ENCODE data around the gene KRT1.

KRT1 gene

GRCh38 chr12:52659951-52660350 is 20.3 kb downstream of the KRT1 start:
- no peak for DNase-seq (ENCODE audit: low spot score)

- DNase-seq (ENCODE audit: low spot score) = no peak
These were observed 20.8 kb downstream of the KRT1 start for GRCh38 chr12:52659395-52659794.

GRCh38 chr12:52658196-52658595 is 22.0 kb downstream of the KRT1 start:
- no peak for DNase-seq (ENCODE audit: low spot score)

GRCh38 chr12:52657250-52657902 is 22.8 kb downstream of the KRT1 start:
- DNase-seq (ENCODE audit: low spot score) = no peak

GRCh38 chr12:52656616-52657015 is 23.6 kb downstream of the KRT1 start:
- DNase-seq (ENCODE audit: low spot score) = no peak

- DNase-seq (ENCODE audit: low spot score) = no peak
These were observed 24.5 kb downstream of the KRT1 start for GRCh38 chr12:52655720-52656124.

GRCh38 chr12:52655251-52655650 is 25.0 kb downstream of the KRT1 start:
- DNase-seq (ENCODE audit: low spot score) = no peak

GRCh38 chr12:52651726-52652261 is 28.4 kb downstream of the KRT1 start, which contains the start of gene KRT2:
TSS of gene KRT2 (minus strand) at chr12:52652211. CDS start at chr12:52652142, 69 bp downstream.
- no peak for DNase-seq (ENCODE audit: low spot score)

GRCh38 chr12:52650520-52651081 is 29.6 kb downstream of the KRT1 start:
- DNase-seq (ENCODE audit: low spot score) = no peak

GRCh38 chr12:52649066-52649465 is 31.1 kb downstream of the KRT1 start:
- no peak for DNase-seq (ENCODE audit: low spot score)

GRCh38 chr12:52648012-52648550 is 32.1 kb downstream of the KRT1 start:
- no peak for DNase-seq (ENCODE audit: low spot score)

GRCh38 chr12:52647601-52648000 is 32.6 kb downstream of the KRT1 start:
- DNase-seq (ENCODE audit: low spot score) = no peak

GRCh38 chr12:52646613-52647012 is 33.6 kb downstream of the KRT1 start:
- no peak for DNase-seq (ENCODE audit: low spot score)

- no peak for DNase-seq (ENCODE audit: low spot score)
These were observed 34.2 kb downstream of the KRT1 start for GRCh38 chr12:52645982-52646381.

- DNase-seq (ENCODE audit: low spot score) = no peak
These were observed 35.0 kb downstream of the KRT1 start for GRCh38 chr12:52645120-52645761.

- no peak for DNase-seq (ENCODE audit: low spot score)
These were observed 36.2 kb downstream of the KRT1 start for GRCh38 chr12:52644078-52644415.

GRCh38 chr12:52643233-52644077 is 36.8 kb downstream of the KRT1 start:
- no peak for DNase-seq (ENCODE audit: low spot score)

- DNase-seq (ENCODE audit: low spot score) = no peak
These were observed 38.7 kb downstream of the KRT1 start for GRCh38 chr12:52641468-52641867.

- no peak for DNase-seq (ENCODE audit: low spot score)
These were observed 42.9 kb downstream of the KRT1 start for GRCh38 chr12:52637299-52637698.

- DNase-seq (ENCODE audit: low spot score) = no peak
These were observed 43.5 kb downstream of the KRT1 start for GRCh38 chr12:52636592-52637258.

GRCh38 chr12:52636189-52636588 is 44.0 kb downstream of the KRT1 start:
- DNase-seq (ENCODE audit: low spot score) = no peak
